H1 (cell line): ENCODE results near the gene TTC34.

Experiments used
- CHD1 ChIP-seq: IDR thresholded peaks from 2 replicates; pipeline ENCODE4 v1.6.1; 2012; ENCODE audit warnings: low read depth, low read length, improper control_type of control experiment
- CTCF ChIP-seq, 3 experiments: IDR thresholded peaks; 1 replicate in 2 of 3; 2 replicates in 1 of 3; pipeline versions ENCODE4 v1.5.1 to v1.6.1; 2011; ENCODE audit warnings: low read length in 3 of 3, mild to moderate bottlenecking in 3 of 3, inconsistent platforms in 2 of 3, low read depth in 1 of 3, moderate library complexity in 1 of 3; ENCODE audit not compliant: insufficient read depth in 1 of 3; ENCODE audit errors: control extremely low read depth in 1 of 3
- EZH2 ChIP-seq: fragments of 200-600 bp; sonication (generic); IDR thresholded peaks from 2 replicates; pipeline ENCODE4 v1.7.1; 2012; ENCODE audit warnings: low read depth, mild to moderate bottlenecking, moderate library complexity, low read length, inconsistent platforms; ENCODE audit not compliant: severe bottlenecking
- JUND ChIP-seq: IDR thresholded peaks from 2 replicates; pipeline ENCODE4 v1.6.1; 2011; ENCODE audit warnings: mild to moderate bottlenecking, improper control_type of control experiment, low read length
- RNF2 ChIP-seq: fragments of 200-900, 300-1000 bp; sonication (generic); IDR thresholded peaks from 2 replicates; pipeline ENCODE4 v1.7.1; 2016; ENCODE audit warnings: borderline replicate concordance, low read depth, mild to moderate bottlenecking, antibody characterized with exemption, low read length; ENCODE audit not compliant: poor library complexity, severe bottlenecking; ENCODE audit errors: missing control alignments
- TEAD4 ChIP-seq: IDR thresholded peaks from 2 replicates; pipeline ENCODE4 v1.6.1; 2012; ENCODE audit warnings: low read depth, low read length, inconsistent platforms, mixed read lengths
- YY1 ChIP-seq: IDR thresholded peaks from 2 replicates; pipeline ENCODE4 v1.6.1; 2011; ENCODE audit warnings: low read depth, mild to moderate bottlenecking, low read length
- ZNF274 ChIP-seq: IDR thresholded peaks from 2 replicates; pipeline ENCODE4 v1.7.0; 2012; ENCODE audit warnings: low read length, borderline replicate concordance; ENCODE audit errors: extremely low read depth

GRCh38 chr1:2610036-2610959 lies 191.2 kb downstream of the TTC34 start:
- no peak for TF ChIP-seq YY1
- no peak for TF ChIP-seq CHD1
- no peak for TF ChIP-seq RNF2
- no peak for TF ChIP-seq EZH2
- no peak for TF ChIP-seq CTCF (IDR thresholded peaks at IDR 0.05; ENCODE audit: control extremely low read depth in 1 of 3, insufficient read depth in 1 of 3, low read depth in 1 of 3, low read length in 3 of 3)
- TF ChIP-seq TEAD4, result no peak
- no peak for TF ChIP-seq ZNF274
- TF ChIP-seq JUND, result no peak
